Neural cell (in vitro differentiated cells): ENCODE results near the gene GPR15LG. TPM values are rescaled to one million over a fixed set of nuclear protein-coding genes. Genes with fewer than 3 reads are reported as not detected.

Experiments used
- H2AFZ ChIP-seq: fragments of 200-600, 300-800 bp; sonication (generic), shearing (Covaris generic); 2 replicates; pipeline ENCODE4 v1.6.0; 2014; ENCODE audit warnings: low read depth, mild to moderate bottlenecking, antibody characterized with exemption, low read length, moderate library complexity
- H3F3A ChIP-seq: fragments of 200-600 bp; shearing (Covaris generic); 2 replicates; pipeline ENCODE4 v1.6.1; 2016; ENCODE audit warnings: mild to moderate bottlenecking, moderate library complexity, mixed read lengths, antibody characterized with exemption, low read length; ENCODE audit not compliant: insufficient read depth, poor library complexity, severe bottlenecking
- H3K27ac ChIP-seq: fragments of 200-600, 300-800 bp; sonication (generic), shearing (Covaris generic); 2 replicates; pipeline ENCODE4 v1.5.1; 2014; ENCODE audit warnings: mild to moderate bottlenecking, low read length, moderate library complexity
- H3K27me3 ChIP-seq: fragments of 300-800, 200-600 bp; sonication (generic), shearing (Covaris generic); 2 replicates; pipeline ENCODE4 v1.6.0; 2014; ENCODE audit warnings: mild to moderate bottlenecking, low read depth, low read length, moderate library complexity; ENCODE audit not compliant: insufficient read depth
- H3K36me3 ChIP-seq: fragments of 300-800, 200-600 bp; sonication (generic), shearing (Covaris generic); 2 replicates; pipeline ENCODE4 v1.5.1; 2014; ENCODE audit warnings: mild to moderate bottlenecking, antibody characterized with exemption, low read length, moderate library complexity; ENCODE audit not compliant: insufficient read depth
- H3K4me2 ChIP-seq: fragments of 300-800, 200-600 bp; sonication (generic), shearing (Covaris generic); 2 replicates; pipeline ENCODE4 v1.6.0; 2014; ENCODE audit warnings: mild to moderate bottlenecking, low read length
- H3K4me3 ChIP-seq: fragments of 300-800, 200-600 bp; sonication (generic), shearing (Covaris generic); 2 replicates; pipeline ENCODE4 v1.5.1; 2014; ENCODE audit warnings: mild to moderate bottlenecking, low read length, moderate library complexity
- H3K79me2 ChIP-seq: fragments of 200-600 bp; shearing (Covaris generic); replicated peaks from 2 replicates; pipeline ENCODE4 v1.6.0; 2014; ENCODE audit warnings: mild to moderate bottlenecking, low read length, moderate library complexity; ENCODE audit not compliant: insufficient read depth
- H3K9ac ChIP-seq: fragments of 300-800, 200-600 bp; sonication (generic), shearing (Covaris generic); 2 replicates; pipeline ENCODE4 v1.6.1; 2016; ENCODE audit warnings: mild to moderate bottlenecking, low read length, mixed read lengths
- H3K9me2 ChIP-seq: fragments of 200-600 bp; shearing (Covaris generic); 2 replicates; pipeline ENCODE4 v1.6.1; 2016; ENCODE audit warnings: mild to moderate bottlenecking, low read length, mixed read lengths; ENCODE audit not compliant: insufficient read depth
- H3K9me3 ChIP-seq: fragments of 200-600, 300-800 bp; sonication (generic), shearing (Covaris generic); 2 replicates; pipeline ENCODE4 v1.6.1; 2016; ENCODE audit warnings: mild to moderate bottlenecking, mixed run types, low read length, moderate library complexity, mixed read lengths
- H4K20me1 ChIP-seq: fragments of 200-600 bp; shearing (Covaris generic); 2 replicates; pipeline ENCODE4 v1.6.1; 2016; ENCODE audit warnings: mild to moderate bottlenecking, mixed run types; ENCODE audit not compliant: insufficient read depth
- EP300 ChIP-seq: fragments of 450-650 bp; conservative IDR thresholded peaks from 2 replicates; pipeline ENCODE4 v1.6.1; 2014; ENCODE audit warnings: antibody characterized with exemption, mild to moderate bottlenecking, moderate library complexity; ENCODE audit not compliant: poor library complexity, severe bottlenecking
- EZH2 ChIP-seq: fragments of 200-600, 300-800 bp; shearing (Covaris generic), sonication (generic); IDR thresholded peaks from 2 replicates; pipeline ENCODE4 v1.6.1; 2014; ENCODE audit warnings: antibody characterized with exemption, low read length, borderline replicate concordance, mild to moderate bottlenecking; ENCODE audit not compliant: insufficient read depth, poor library complexity, severe bottlenecking
- MXI1 ChIP-seq: fragments of 450-650 bp; conservative IDR thresholded peaks from 2 replicates; pipeline ENCODE4 v1.6.1; 2014; ENCODE audit warnings: antibody characterized with exemption, mild to moderate bottlenecking; ENCODE audit not compliant: poor library complexity, severe bottlenecking
- POLR2AphosphoS5 ChIP-seq: IDR thresholded peaks from 2 replicates; pipeline ENCODE4 v1.6.1; 2012
- RAD21 ChIP-seq: fragments of 450-650 bp; conservative IDR thresholded peaks from 2 replicates; pipeline ENCODE4 v1.6.1; 2014; ENCODE audit warnings: antibody characterized with exemption, mild to moderate bottlenecking, moderate library complexity
- SMC3 ChIP-seq: fragments of 450-650 bp; conservative IDR thresholded peaks from 2 replicates; pipeline ENCODE4 v1.6.1; 2014; ENCODE audit warnings: antibody characterized with exemption, mild to moderate bottlenecking, moderate library complexity; ENCODE audit not compliant: poor library complexity
- TAF1 ChIP-seq: IDR thresholded peaks from 2 replicates; pipeline ENCODE4 v1.6.1; 2012; ENCODE audit warnings: low read depth
- polyA plus RNA-seq: library from polyadenylated mRNA; depleted of rRNA; stranded (reverse); fragments of >200 nt; gene quantifications from 2 replicates; pipeline ENCODE4 v1.2.3, GENCODE V29; 2014
- TF ChIP-seq, protein P1 (sequence below): IDR thresholded peaks from 2 replicates; pipeline ENCODE4 v1.6.1; 2012; ENCODE audit warnings: borderline replicate concordance
- TF ChIP-seq, protein P2 (sequence below): fragments of 450-650 bp; IDR thresholded peaks from 2 replicates; pipeline ENCODE4 v1.5.1; 2014; ENCODE audit warnings: antibody characterized with exemption, mild to moderate bottlenecking, moderate library complexity; ENCODE audit not compliant: poor library complexity, severe bottlenecking

Gene GPR15LG
- polyA plus RNA-seq, 1 donor from 2014 or later = not detected

DNA sequence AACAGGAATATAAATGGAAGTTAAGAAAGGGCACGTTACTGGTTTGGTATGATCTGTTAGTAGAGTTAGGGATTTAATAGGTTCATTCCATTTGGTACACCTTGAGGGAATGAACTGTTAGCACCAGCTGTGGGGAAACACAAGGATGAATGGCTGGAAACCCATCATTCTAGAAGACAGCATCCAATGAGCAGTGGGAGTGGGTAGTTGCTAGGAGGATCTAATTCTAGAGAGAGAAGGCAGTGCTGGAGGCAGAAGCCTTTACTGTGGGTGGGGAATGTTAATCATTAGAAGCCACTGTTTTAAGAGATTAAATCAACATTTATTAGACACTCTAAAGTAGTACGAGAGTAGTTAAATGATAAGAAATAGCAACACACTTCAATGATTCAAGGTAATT, 15.5 kb upstream of the GPR15LG start:
- Histone ChIP-seq H3K4me2 (no peak overlapping the region), H3F3A (no peaks in the 10 kb centered on the region), H2AFZ (no peak overlapping the region), H3K79me2 (no peaks in the 10 kb centered on the region), H3K4me3 (no peak overlapping the region), H4K20me1 (no peaks in the 10 kb centered on the region), H3K36me3 (no peaks in the 10 kb centered on the region), H3K27me3 (no peaks in the 10 kb centered on the region), H3K27ac (no peak overlapping the region), H3K9ac (no peak overlapping the region), H3K9me2 (no peaks in the 10 kb centered on the region), H3K9me3 (no peaks in the 10 kb centered on the region)
- TF ChIP-seq RAD21 = no peak
- TF ChIP-seq EP300 = no peak
- TF ChIP-seq TAF1 = no peak
- TF ChIP-seq, protein P1, sequence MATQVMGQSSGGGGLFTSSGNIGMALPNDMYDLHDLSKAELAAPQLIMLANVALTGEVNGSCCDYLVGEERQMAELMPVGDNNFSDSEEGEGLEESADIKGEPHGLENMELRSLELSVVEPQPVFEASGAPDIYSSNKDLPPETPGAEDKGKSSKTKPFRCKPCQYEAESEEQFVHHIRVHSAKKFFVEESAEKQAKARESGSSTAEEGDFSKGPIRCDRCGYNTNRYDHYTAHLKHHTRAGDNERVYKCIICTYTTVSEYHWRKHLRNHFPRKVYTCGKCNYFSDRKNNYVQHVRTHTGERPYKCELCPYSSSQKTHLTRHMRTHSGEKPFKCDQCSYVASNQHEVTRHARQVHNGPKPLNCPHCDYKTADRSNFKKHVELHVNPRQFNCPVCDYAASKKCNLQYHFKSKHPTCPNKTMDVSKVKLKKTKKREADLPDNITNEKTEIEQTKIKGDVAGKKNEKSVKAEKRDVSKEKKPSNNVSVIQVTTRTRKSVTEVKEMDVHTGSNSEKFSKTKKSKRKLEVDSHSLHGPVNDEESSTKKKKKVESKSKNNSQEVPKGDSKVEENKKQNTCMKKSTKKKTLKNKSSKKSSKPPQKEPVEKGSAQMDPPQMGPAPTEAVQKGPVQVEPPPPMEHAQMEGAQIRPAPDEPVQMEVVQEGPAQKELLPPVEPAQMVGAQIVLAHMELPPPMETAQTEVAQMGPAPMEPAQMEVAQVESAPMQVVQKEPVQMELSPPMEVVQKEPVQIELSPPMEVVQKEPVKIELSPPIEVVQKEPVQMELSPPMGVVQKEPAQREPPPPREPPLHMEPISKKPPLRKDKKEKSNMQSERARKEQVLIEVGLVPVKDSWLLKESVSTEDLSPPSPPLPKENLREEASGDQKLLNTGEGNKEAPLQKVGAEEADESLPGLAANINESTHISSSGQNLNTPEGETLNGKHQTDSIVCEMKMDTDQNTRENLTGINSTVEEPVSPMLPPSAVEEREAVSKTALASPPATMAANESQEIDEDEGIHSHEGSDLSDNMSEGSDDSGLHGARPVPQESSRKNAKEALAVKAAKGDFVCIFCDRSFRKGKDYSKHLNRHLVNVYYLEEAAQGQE = no peak
- TF ChIP-seq, protein P2, sequence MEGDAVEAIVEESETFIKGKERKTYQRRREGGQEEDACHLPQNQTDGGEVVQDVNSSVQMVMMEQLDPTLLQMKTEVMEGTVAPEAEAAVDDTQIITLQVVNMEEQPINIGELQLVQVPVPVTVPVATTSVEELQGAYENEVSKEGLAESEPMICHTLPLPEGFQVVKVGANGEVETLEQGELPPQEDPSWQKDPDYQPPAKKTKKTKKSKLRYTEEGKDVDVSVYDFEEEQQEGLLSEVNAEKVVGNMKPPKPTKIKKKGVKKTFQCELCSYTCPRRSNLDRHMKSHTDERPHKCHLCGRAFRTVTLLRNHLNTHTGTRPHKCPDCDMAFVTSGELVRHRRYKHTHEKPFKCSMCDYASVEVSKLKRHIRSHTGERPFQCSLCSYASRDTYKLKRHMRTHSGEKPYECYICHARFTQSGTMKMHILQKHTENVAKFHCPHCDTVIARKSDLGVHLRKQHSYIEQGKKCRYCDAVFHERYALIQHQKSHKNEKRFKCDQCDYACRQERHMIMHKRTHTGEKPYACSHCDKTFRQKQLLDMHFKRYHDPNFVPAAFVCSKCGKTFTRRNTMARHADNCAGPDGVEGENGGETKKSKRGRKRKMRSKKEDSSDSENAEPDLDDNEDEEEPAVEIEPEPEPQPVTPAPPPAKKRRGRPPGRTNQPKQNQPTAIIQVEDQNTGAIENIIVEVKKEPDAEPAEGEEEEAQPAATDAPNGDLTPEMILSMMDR = no peak
- TF ChIP-seq MXI1 = no peak
- TF ChIP-seq POLR2AphosphoS5 = no peak
- no peak for TF ChIP-seq EZH2
- no peak for TF ChIP-seq SMC3

DNA sequence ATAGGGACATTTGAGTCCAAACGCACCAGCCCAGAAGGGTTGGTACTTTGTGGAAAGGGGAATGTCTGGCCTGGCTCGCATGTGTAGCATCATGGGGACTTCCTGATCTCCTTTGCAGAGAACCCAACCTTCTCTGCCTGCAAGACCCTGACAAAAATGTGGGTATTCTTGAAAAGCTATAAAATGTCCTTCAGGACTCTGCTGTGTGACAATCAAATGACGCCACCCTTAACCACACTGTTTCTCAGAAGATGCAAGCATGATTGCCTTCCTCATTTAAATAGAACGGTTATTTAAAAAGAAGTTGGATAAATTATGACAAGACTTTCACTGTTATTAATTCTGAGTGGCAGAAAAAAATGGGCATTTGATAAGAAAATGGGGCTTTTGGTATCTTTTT, 15.1 kb upstream of the GPR15LG start:
- Histone ChIP-seq H3K9me3 (no peaks in the 10 kb centered on the region), H3K4me3 (no peak overlapping the region), H3K36me3 (no peaks in the 10 kb centered on the region), H3K9ac (no peak overlapping the region), H3K9me2 (no peaks in the 10 kb centered on the region), H4K20me1 (no peaks in the 10 kb centered on the region), H2AFZ (no peak overlapping the region), H3K27me3 (no peaks in the 10 kb centered on the region), H3F3A (no peaks in the 10 kb centered on the region), H3K27ac (no peak overlapping the region), H3K4me2 (no peak overlapping the region), H3K79me2 (no peaks in the 10 kb centered on the region)
- TF ChIP-seq, protein P1 = no peak
- TF ChIP-seq EP300 = no peak
- no peak for TF ChIP-seq TAF1
- TF ChIP-seq, protein P2 = no peak
- no peak for TF ChIP-seq SMC3
